ENCODE measurements around the gene SLC28A1.
A peak's percentile ranks its signal among the peaks of the same experiment; 100 is the strongest.
"Not testable (repeated sequence)": the region's sequence is repeated elsewhere in the genome, so short reads cannot be mapped to it uniquely, and the experiment has no call there.

Gene SLC28A1

GRCh38 chr15:84911879-84912660 lies 27.6 kb downstream of the SLC28A1 start:
- DNase-seq: peak; percentile 91

- DNase-seq: no peak
Observed at GRCh38 chr15:84913360-84913723, 28.9 kb downstream of the SLC28A1 start.

- DNase-seq: no peak
Observed at GRCh38 chr15:84914351-84914750, 29.9 kb downstream of the SLC28A1 start.

- DNase-seq: peak; percentile 75
Observed at GRCh38 chr15:84914909-84915605, 30.6 kb downstream of the SLC28A1 start.

GRCh38 chr15:84915606-84915958 lies 31.1 kb downstream of the SLC28A1 start:
- DNase-seq: no peak

GRCh38 chr15:84917452-84917851 lies 33.0 kb downstream of the SLC28A1 start:
- no peak for DNase-seq

GRCh38 chr15:84919106-84919667 lies 34.7 kb downstream of the SLC28A1 start:
- no peak for DNase-seq

GRCh38 chr15:84921121-84921520 lies 36.7 kb downstream of the SLC28A1 start:
- DNase-seq: no peak

- DNase-seq: no peak
Observed at GRCh38 chr15:84922530-84922929, 38.1 kb downstream of the SLC28A1 start.

GRCh38 chr15:84924077-84924731 lies 39.7 kb downstream of the SLC28A1 start:
- no peak for DNase-seq

GRCh38 chr15:84924821-84925569 lies 40.5 kb downstream of the SLC28A1 start:
- DNase-seq: not testable (repeated sequence)

- no peak for DNase-seq
Observed at GRCh38 chr15:84925906-84926305, 41.4 kb downstream of the SLC28A1 start.

GRCh38 chr15:84926491-84927230 lies 42.2 kb downstream of the SLC28A1 start:
- DNase-seq: no peak

GRCh38 chr15:84928843-84929168 lies 44.3 kb downstream of the SLC28A1 start:
- no peak for DNase-seq

- peak; percentile 72 for DNase-seq
Observed at GRCh38 chr15:84929795-84930603, 45.5 kb downstream of the SLC28A1 start.

- DNase-seq: no peak
Observed at GRCh38 chr15:84934942-84935729, 50.7 kb downstream of the SLC28A1 start.

- no peak for DNase-seq
Observed at GRCh38 chr15:84937144-84937543, 52.7 kb downstream of the SLC28A1 start.

- no peak for DNase-seq
Observed at GRCh38 chr15:84938726-84939125, 54.3 kb downstream of the SLC28A1 start.

- DNase-seq: no peak
Observed at GRCh38 chr15:84940399-84940798, 55.9 kb downstream of the SLC28A1 start.

- no peak for DNase-seq
Observed at GRCh38 chr15:84942456-84942855, 58.0 kb downstream of the SLC28A1 start.

- DNase-seq: no peak
Observed at GRCh38 chr15:84944311-84944710, 59.8 kb downstream of the SLC28A1 start.

Data from femur (tissue), 1 donor.